CD1c-positive myeloid dendritic cell (primary cell): ENCODE data around the gene SNX9.
"Not testable (repeated sequence)": the region's sequence is repeated elsewhere in the genome, so short reads cannot be mapped to it uniquely, and the experiment has no call there.

ENCODE experiments used
- DNase-seq: peaks from one replicate; pipeline ENCODE4 v3.0.0-alpha.2; 2016; ENCODE audit errors: extremely low spot score

SNX9 gene

GRCh38 chr6:157858664-157859063 lies 35.6 kb downstream of the SNX9 start:
- DNase-seq = not testable (repeated sequence)

- no peak for DNase-seq
Measured at GRCh38 chr6:157859775-157860504, 36.9 kb downstream of the SNX9 start.

GRCh38 chr6:157860505-157860991 lies 37.5 kb downstream of the SNX9 start:
- no peak for DNase-seq

GRCh38 chr6:157861184-157861583 lies 38.1 kb downstream of the SNX9 start:
- DNase-seq = no peak

GRCh38 chr6:157861814-157862213 lies 38.8 kb downstream of the SNX9 start:
- DNase-seq = no peak

- no peak for DNase-seq
Measured at GRCh38 chr6:157862706-157863105, 39.7 kb downstream of the SNX9 start.

- DNase-seq = no peak
Measured at GRCh38 chr6:157864185-157864761, 41.2 kb downstream of the SNX9 start.

GRCh38 chr6:157865249-157865648 lies 42.2 kb downstream of the SNX9 start:
- DNase-seq = no peak

GRCh38 chr6:157867155-157867559 lies 44.1 kb downstream of the SNX9 start:
- DNase-seq = no peak

- DNase-seq = no peak
Measured at GRCh38 chr6:157867981-157868380, 44.9 kb downstream of the SNX9 start.

- DNase-seq = no peak
Measured at GRCh38 chr6:157868835-157869234, 45.8 kb downstream of the SNX9 start.

- DNase-seq = no peak
Measured at GRCh38 chr6:157869673-157870302, 46.7 kb downstream of the SNX9 start.

- peak; percentile 78 for DNase-seq
Measured at GRCh38 chr6:157873735-157874344, 50.8 kb downstream of the SNX9 start.

GRCh38 chr6:157877149-157877548 lies 54.1 kb downstream of the SNX9 start:
- DNase-seq = no peak

GRCh38 chr6:157877573-157878438 lies 54.8 kb downstream of the SNX9 start:
- DNase-seq = no peak

GRCh38 chr6:157879034-157879872 lies 56.2 kb downstream of the SNX9 start:
- DNase-seq = no peak

- DNase-seq = no peak
Measured at GRCh38 chr6:157879873-157880254, 56.8 kb downstream of the SNX9 start.

GRCh38 chr6:157880534-157880933 lies 57.5 kb downstream of the SNX9 start:
- no peak for DNase-seq

- no peak for DNase-seq
Measured at GRCh38 chr6:157881342-157881741, 58.3 kb downstream of the SNX9 start.

- DNase-seq = no peak
Measured at GRCh38 chr6:157884756-157885155, 61.7 kb downstream of the SNX9 start.
